Measurements from ENCODE around the gene SLAIN2. TPM values are rescaled to one million over a fixed set of nuclear protein-coding genes. Genes with fewer than 3 reads are reported as not detected.
A peak's percentile ranks its signal among the peaks of the same experiment; 100 is the strongest.

SLAIN2 gene
- polyA plus RNA-seq, 3 donors: 13.9 to 24.1 (median 17.6) TPM

DNA sequence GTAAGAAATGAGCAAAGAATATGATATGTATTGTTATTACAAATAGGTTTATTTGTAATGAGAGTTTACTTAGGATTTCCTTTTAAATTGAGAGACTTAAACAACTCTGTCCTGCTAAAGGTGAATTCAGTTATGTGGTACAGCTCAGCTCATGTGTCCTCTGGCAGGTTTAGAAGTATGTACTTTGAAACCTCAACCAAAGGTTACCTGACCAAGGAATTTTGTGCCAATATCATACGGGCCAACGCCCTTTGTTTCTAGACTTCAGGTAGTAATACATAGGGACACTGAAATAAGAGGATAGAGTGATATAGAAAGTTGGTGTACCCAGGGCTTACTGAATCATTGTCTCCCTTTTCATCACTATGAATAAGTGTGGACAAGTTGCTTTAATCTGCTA is 25.7 kb downstream of the SLAIN2 start:
- Histone ChIP-seq H3K4me2 (replicated peaks; ENCODE audit: extremely low read depth, low read length, poor library complexity, severe bottlenecking) (no peak overlapping the region), H3K27me3 (ENCODE audit: control insufficient read depth in 2 of 2, insufficient read depth in 2 of 2, low read length in 2 of 2) (no peaks in the 10 kb centered on the region), H3K4me1 (ENCODE audit: control insufficient read depth in 1 of 2, insufficient read depth in 2 of 2, low read length in 2 of 2) (no peaks in the 10 kb centered on the region), H3K27ac (ENCODE audit: low read depth in 1 of 2, low read length in 2 of 2) (no peak overlapping the region), H3K36me3 (replicated peaks in 1 of 2; ENCODE audit: control insufficient read depth in 1 of 2, insufficient read depth in 2 of 2, low read length in 2 of 2) (peaks cover 0 to 4% of the 10 kb centered on the region in 2 donors), H4K20me1 (ENCODE audit: insufficient read depth, low read length) (peaks cover 76% of the 10 kb centered on the region), H3K9me3 (replicated peaks in 1 of 2; ENCODE audit: control insufficient read depth in 1 of 2, insufficient read depth in 1 of 2, low read length in 2 of 2) (no peaks in the 10 kb centered on the region), H3K79me2 (ENCODE audit: insufficient read depth, low read length) (peaks cover 47% of the 10 kb centered on the region), H3K9ac (ENCODE audit: insufficient read depth, low read length, poor library complexity, severe bottlenecking) (no peak overlapping the region), H3K4me3 (replicated peaks in 1 of 3; ENCODE audit: low read depth in 2 of 3, low read length in 3 of 3) (no peak overlapping the region), H2AFZ (ENCODE audit: insufficient read depth, low read depth, low read length, poor library complexity, severe bottlenecking) (no peak overlapping the region)
- Mint-ChIP-seq H3K4me1 (peaks cover 9% of the 10 kb centered on the region), H3K27me3 (ENCODE audit: low read depth in 3 of 3) (peaks cover 0 to 3% (median 0%) of the 10 kb centered on the region in 3 donors), H3K27ac (no peak overlapping the region), H3K36me3 (peaks cover 3 to 15% of the 10 kb centered on the region in 2 donors), H3K9me3 (peaks cover 0 to 3% (median 0%) of the 10 kb centered on the region in 7 donors), H3K4me3 (no peak overlapping the region)
- no peak for DNase-seq
- no peak for TF ChIP-seq CTCF (IDR thresholded peaks at IDR 0.05)
- 100% methylated on average over 2 of the region's 2 CpGs for WGBS (ENCODE audit: insufficient coverage)
- intact Hi-C loops (cut with micrococcal nuclease): no loop called here

DNA sequence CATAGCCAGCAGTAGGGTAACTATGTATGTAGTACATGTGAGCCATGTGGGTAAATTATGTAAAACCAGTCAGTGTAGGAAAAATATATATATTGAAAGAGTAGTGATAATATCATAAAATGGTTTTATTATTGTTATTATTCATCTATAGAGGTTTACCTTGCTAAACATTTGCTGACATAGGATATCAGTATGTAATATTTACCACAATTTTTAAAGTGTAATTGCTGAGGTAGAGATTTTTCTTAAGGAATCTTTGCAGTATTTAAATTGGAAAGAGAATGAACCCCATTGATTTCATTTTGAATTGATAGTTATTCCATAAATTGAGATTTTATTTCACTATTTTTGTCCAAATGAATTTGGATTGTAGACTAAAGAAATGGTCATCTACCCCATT is 27.1 kb downstream of the SLAIN2 start:
- Histone ChIP-seq H3K36me3 (replicated peaks in 1 of 2; ENCODE audit: control insufficient read depth in 1 of 2, insufficient read depth in 2 of 2, low read length in 2 of 2) (peaks cover 0 to 4% of the 10 kb centered on the region in 2 donors), H3K79me2 (ENCODE audit: insufficient read depth, low read length) (peaks cover 49% of the 10 kb centered on the region), H3K4me2 (replicated peaks; ENCODE audit: extremely low read depth, low read length, poor library complexity, severe bottlenecking) (no peak overlapping the region), H4K20me1 (ENCODE audit: insufficient read depth, low read length) (peaks cover 86% of the 10 kb centered on the region), H3K9me3 (replicated peaks in 1 of 2; ENCODE audit: control insufficient read depth in 1 of 2, insufficient read depth in 1 of 2, low read length in 2 of 2) (no peaks in the 10 kb centered on the region), H3K4me3 (replicated peaks in 1 of 3; ENCODE audit: low read depth in 2 of 3, low read length in 3 of 3) (no peak overlapping the region), H3K27ac (ENCODE audit: low read depth in 1 of 2, low read length in 2 of 2) (no peak overlapping the region), H3K9ac (ENCODE audit: insufficient read depth, low read length, poor library complexity, severe bottlenecking) (no peak overlapping the region), H3K27me3 (ENCODE audit: control insufficient read depth in 2 of 2, insufficient read depth in 2 of 2, low read length in 2 of 2) (no peaks in the 10 kb centered on the region), H3K4me1 (ENCODE audit: control insufficient read depth in 1 of 2, insufficient read depth in 2 of 2, low read length in 2 of 2) (no peaks in the 10 kb centered on the region), H2AFZ (ENCODE audit: insufficient read depth, low read depth, low read length, poor library complexity, severe bottlenecking) (no peak overlapping the region)
- Mint-ChIP-seq H3K4me1 (peaks cover 11% of the 10 kb centered on the region), H3K27me3 (ENCODE audit: low read depth in 3 of 3) (no peaks in the 10 kb centered on the region), H3K27ac (peak overlapping the region in 1 of 7 donors; percentile 40), H3K9me3 (peaks cover 0 to 1% (median 0%) of the 10 kb centered on the region in 7 donors), H3K4me3 (no peak overlapping the region), H3K36me3 (peaks cover 3 to 19% of the 10 kb centered on the region in 2 donors)
- TF ChIP-seq CTCF (IDR thresholded peaks at IDR 0.05): no peak
- intact Hi-C loops (cut with micrococcal nuclease): no loop called here
- no peak for DNase-seq
